Cardiac muscle cell (in vitro differentiated cells and primary cell): Measurements from ENCODE around the gene STAMBP. TPM values are rescaled to one million over a fixed set of nuclear protein-coding genes. Genes with fewer than 3 reads are reported as not detected.

Source experiments
- DNase-seq, 2 donors: peaks; one replicate each; pipeline versions ENCODE4 v3.0.0 to v3.0.0-alpha.2; 2010 to 2017; ENCODE audit warnings: low read depth in 1 of 2, low spot score in 1 of 2
- H3K27ac ChIP-seq: fragments of 200-600 bp; sonication (generic); 2 replicates; pipeline ENCODE4 v1.5.1; 2016
- H3K27me3 ChIP-seq: fragments of 200-600 bp; sonication (generic); 2 replicates; pipeline ENCODE4 v1.6.0; 2016; ENCODE audit warnings: control low read depth
- H3K36me3 ChIP-seq: fragments of 200-600 bp; sonication (generic); 2 replicates; pipeline ENCODE4 v1.5.1; 2016; ENCODE audit warnings: control low read depth
- H3K4me1 ChIP-seq: fragments of 200-600 bp; sonication (generic); 2 replicates; pipeline ENCODE4 v1.8.1; 2017; ENCODE audit warnings: low read depth, mild to moderate bottlenecking, mixed run types
- H3K4me3 ChIP-seq: fragments of 200-600 bp; sonication (generic); 2 replicates; pipeline ENCODE4 v1.5.1; 2016; ENCODE audit warnings: mild to moderate bottlenecking
- H3K9me3 ChIP-seq: fragments of 200-600 bp; sonication (generic); 2 replicates; pipeline ENCODE4 v1.5.1; 2017; ENCODE audit warnings: low read depth, mild to moderate bottlenecking, control low read depth
- polyA plus RNA-seq: library from polyadenylated mRNA; unstranded; fragments of >200 nt; fragmentation: Nextera tagmentation; extraction: Ambion mirVana; gene quantifications from 2 replicates; pipeline ENCODE4 v1.2.1, GENCODE V29; 2016
- total RNA-seq: library from RNA; depleted of rRNA; stranded (reverse); fragments of >200 nt; gene quantifications from 2 replicates; pipeline ENCODE4 v1.2.3, GENCODE V29; 2016
- TF ChIP-seq, protein P1 (sequence below): IDR thresholded peaks from 2 replicates; pipeline ENCODE4 v1.5.1; 2012; ENCODE audit warnings: low read depth, mild to moderate bottlenecking, low read length

STAMBP gene
- total and polyA plus RNA-seq, 2 experiments from 2014 or later: 31.9 to 49.3 TPM

DNA sequence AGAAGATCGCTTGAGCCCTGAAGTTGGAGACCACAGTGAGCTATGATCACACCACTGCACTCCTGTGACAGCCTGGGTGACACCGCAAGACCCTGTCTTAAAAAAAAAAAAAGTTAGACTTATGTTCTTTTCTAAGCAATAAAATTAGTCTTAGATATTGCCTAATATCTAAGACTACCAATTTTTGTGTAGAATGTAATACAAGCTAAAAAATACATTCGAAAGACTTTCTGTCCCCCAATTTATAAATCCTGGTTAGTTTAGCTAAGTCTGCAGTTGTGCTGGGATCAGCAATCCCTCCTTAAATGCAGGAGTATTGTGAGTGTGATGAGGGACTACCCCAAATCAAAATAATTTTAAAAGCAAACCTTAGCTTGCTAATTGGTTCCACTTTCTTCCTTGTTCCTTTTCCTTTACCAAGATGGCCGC is 358 bp upstream of the STAMBP start:
- TF ChIP-seq, protein P1, sequence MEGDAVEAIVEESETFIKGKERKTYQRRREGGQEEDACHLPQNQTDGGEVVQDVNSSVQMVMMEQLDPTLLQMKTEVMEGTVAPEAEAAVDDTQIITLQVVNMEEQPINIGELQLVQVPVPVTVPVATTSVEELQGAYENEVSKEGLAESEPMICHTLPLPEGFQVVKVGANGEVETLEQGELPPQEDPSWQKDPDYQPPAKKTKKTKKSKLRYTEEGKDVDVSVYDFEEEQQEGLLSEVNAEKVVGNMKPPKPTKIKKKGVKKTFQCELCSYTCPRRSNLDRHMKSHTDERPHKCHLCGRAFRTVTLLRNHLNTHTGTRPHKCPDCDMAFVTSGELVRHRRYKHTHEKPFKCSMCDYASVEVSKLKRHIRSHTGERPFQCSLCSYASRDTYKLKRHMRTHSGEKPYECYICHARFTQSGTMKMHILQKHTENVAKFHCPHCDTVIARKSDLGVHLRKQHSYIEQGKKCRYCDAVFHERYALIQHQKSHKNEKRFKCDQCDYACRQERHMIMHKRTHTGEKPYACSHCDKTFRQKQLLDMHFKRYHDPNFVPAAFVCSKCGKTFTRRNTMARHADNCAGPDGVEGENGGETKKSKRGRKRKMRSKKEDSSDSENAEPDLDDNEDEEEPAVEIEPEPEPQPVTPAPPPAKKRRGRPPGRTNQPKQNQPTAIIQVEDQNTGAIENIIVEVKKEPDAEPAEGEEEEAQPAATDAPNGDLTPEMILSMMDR: no peak
- peaks cover 9% of the 10 kb centered on the region for H3K36me3 ChIP-seq
- no peak for DNase-seq
- peak overlapping the region; percentile 78 for H3K4me3 ChIP-seq
- H3K4me1 ChIP-seq: peaks cover 10% of the 10 kb centered on the region
- H3K27me3 ChIP-seq: peaks cover 26% of the 10 kb centered on the region
- no peaks in the 10 kb centered on the region for H3K9me3 ChIP-seq
- H3K27ac ChIP-seq: peak overlapping the region; percentile 55

DNA sequence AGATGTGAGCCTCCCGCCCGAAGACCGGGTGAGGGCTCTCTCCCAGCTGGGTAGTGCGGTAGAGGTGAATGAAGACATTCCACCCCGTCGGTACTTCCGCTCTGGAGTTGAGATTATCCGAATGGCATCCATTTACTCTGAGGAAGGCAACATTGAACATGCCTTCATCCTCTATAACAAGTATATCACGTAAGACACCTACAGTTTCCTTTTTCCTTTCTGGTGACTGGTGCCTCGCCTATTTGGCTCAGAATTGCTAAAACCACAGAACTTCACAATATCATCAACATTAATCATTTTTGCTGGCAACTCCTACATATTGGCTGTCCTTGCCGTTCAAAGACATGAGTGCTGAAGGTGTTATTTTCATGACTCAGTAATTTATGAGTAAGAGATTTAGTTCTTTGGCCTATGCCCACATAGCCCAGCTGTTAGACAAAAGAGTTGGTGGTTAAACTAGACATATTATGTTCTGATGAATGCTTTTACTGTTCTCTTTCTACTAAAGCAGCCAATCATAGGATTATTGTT is 2.2 kb downstream of the STAMBP start:
- H3K4me3 ChIP-seq: no peak overlapping the region
- DNase-seq: peak in 1 of 2 donors; percentile 82
- TF ChIP-seq, protein P1: no peak
- H3K27ac ChIP-seq: no peak overlapping the region
- H3K27me3 ChIP-seq: peaks cover 12% of the 10 kb centered on the region
- H3K4me1 ChIP-seq: peaks cover 10% of the 10 kb centered on the region
- peaks cover 13% of the 10 kb centered on the region for H3K36me3 ChIP-seq
- H3K9me3 ChIP-seq: no peaks in the 10 kb centered on the region

DNA sequence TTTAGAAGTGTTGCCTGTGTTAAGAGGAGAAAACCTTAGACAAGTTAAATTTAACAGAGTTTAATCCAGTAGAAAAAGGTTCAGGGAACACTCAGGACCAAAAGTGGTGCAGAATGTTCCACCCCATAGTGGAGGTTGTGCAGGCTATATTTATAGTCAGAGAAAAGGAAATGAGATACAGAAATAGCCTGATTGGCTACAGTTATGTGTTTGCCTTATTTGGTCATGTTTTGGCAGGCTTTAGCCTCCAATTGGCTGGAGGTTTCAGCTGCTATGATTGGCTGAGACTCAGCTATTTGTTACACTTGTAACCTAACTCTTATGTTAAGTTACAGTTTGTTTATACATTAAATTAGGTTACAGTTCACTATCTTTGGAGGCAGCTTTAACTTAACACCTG is 4.2 kb downstream of the STAMBP start:
- peak in 1 of 2 donors; percentile 6 for DNase-seq
- Histone ChIP-seq H3K4me1 (peaks cover 10% of the 10 kb centered on the region), H3K27ac (no peak overlapping the region), H3K4me3 (no peak overlapping the region), H3K36me3 (peaks cover 13% of the 10 kb centered on the region), H3K9me3 (no peaks in the 10 kb centered on the region), H3K27me3 (no peaks in the 10 kb centered on the region)
- TF ChIP-seq, protein P1: no peak

DNA sequence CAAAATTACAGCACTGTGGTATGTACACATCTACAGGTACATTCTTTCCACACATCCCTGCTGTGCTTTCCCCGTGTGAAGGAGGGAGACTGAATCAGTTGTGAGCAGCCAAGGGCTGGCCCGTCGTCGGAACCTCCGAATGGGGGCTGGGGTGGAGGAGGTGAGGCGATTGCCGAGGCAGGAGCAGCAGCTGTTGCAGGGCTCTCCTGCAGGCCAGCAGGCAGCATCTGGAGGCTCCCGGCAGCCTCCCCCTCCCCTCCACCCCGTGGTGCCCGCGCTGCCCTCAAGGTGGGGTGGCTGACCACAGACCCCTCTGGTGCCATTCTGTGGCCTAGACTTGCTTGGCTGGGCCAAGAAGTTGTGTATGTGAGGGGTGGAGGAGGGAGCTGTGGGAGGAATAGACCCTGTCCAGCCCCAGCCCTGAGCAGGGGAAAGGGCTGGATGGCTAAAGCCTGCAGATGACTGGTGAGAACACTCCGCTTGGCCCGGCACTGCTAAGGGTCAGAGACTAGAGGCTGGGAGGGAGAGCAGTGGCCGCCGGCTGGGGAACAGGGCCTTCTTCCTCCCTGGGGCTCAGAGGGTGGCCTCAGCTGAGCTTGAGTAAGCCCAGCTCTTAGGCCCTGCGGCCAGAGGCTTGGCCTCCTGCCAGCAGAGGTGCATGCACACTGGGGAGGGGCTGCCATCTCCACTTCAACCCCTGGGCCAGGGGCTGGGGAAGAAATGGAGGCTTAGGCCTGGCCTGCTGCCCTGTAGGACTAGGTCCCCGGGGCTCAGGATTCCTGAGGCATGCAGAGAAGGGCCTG is 7.6 kb downstream of the STAMBP start:
- H3K9me3 ChIP-seq: no peaks in the 10 kb centered on the region
- H3K4me3 ChIP-seq: no peak overlapping the region
- peak in 1 of 2 donors; percentile 24 for DNase-seq
- peaks cover 3% of the 10 kb centered on the region for H3K4me1 ChIP-seq
- H3K36me3 ChIP-seq: peaks cover 12% of the 10 kb centered on the region
- TF ChIP-seq, protein P1: no peak
- no peaks in the 10 kb centered on the region for H3K27me3 ChIP-seq
- peak overlapping the region; percentile 13 for H3K27ac ChIP-seq

DNA sequence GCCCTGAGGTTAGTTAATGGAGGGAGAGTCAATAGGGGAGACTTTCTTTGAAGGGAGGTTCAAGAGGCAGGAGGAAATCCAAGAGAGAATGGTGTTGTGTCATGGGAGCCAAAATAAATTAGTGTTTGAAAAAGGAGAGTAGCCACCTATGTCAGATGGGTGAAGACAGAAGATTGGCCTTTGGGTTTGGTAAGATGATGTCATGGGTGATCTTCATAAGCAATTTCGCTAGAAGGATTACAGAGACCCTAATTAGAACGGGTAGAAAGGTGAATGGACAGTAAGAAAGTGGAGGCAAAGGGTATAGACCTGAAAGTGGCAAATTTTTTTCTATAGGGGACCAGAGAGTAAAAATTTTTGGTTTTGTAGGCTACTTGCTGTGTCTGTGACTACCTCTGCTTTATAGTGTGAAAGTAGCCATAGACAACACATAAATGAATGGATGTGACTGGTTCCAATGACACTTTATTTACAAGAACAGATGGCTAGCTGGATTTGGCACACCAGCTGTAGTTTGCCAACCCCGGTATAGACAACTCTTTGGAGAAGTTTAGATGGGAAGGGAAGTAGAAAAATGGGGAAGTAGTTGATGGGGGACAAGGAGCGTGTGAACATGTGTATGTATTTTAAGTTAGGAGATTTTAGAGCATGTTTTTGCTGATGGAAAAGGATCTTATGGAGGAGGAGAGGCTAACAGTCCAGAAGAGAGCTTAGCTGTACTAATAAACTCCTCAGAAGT is 9.3 kb downstream of the STAMBP start:
- no peak overlapping the region for H3K27ac ChIP-seq
- H3K9me3 ChIP-seq: no peaks in the 10 kb centered on the region
- H3K4me1 ChIP-seq: no peaks in the 10 kb centered on the region
- TF ChIP-seq, protein P1: no peak
- peaks cover 9% of the 10 kb centered on the region for H3K36me3 ChIP-seq
- H3K27me3 ChIP-seq: no peaks in the 10 kb centered on the region
- no peak overlapping the region for H3K4me3 ChIP-seq
- no peak for DNase-seq
